Measurements from ENCODE around the gene MCM5. TPM values are rescaled to one million over a fixed set of nuclear protein-coding genes. Genes with fewer than 3 reads are reported as not detected.

MCM5 gene
- total and polyA plus RNA-seq, 2 of the 13 experiments (the other 11 are each of a cell fraction or from before 2014, with no cell fraction given): 40.2 to 93.5 TPM

DNA sequence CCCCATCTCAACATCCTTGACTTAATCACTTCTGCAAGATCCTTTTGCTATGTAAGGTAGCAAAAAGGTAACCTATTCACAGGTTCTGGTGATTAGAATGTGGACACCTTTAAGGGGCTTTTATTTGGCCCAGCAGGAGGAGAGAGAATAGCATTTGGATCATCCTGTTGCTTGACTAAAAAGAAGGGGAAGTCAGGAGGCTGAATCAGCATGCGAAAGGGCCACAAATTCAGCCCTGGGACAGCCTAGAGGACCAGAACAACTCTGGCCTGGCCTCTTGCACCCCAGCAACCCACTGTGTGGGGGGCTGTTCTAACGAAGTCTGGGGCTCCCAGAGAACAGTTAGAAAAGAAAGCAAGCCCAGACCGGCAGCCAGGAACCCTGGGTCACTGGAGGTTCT, 22.2 kb upstream of the MCM5 start:
- H3K9me3 ChIP-seq (ENCODE audit: low read length): no peaks in the 10 kb centered on the region
- FAIRE-seq (no peak), ATAC-seq (no peak), DNase-seq (ENCODE audit: low spot score) (no peak)
- peaks cover 87% of the 10 kb centered on the region for H3K4me1 ChIP-seq (ENCODE audit: insufficient read depth, low read length)
- POLR2A ChIA-PET: no interaction called here
- peaks cover 12% of the 10 kb centered on the region for H3K79me2 ChIP-seq (ENCODE audit: insufficient read depth, low read length)
- peak overlapping the region in 1 of 3 experiments; percentile 25; a peak in 1 of 6 replicates for H3K4me3 ChIP-seq (replicated peaks in 1 of 3; ENCODE audit: insufficient read depth in 1 of 3, low read depth in 2 of 3, low read length in 3 of 3)
- H3K9ac ChIP-seq (ENCODE audit: insufficient read depth, low read depth, low read length): no peak overlapping the region; the same call in 1 of the 2 replicates
- WGBS (ENCODE audit: low lambda C conversion rate): 88% methylated on average over 1 of the region's 3 CpGs
- H4K20me1 ChIP-seq (ENCODE audit: insufficient read depth, low read length): no peaks in the 10 kb centered on the region
- no peak overlapping the region for H2AFZ ChIP-seq (ENCODE audit: low read length)
- no peaks in the 10 kb centered on the region; a peak in 1 of 5 replicates for H3K27me3 ChIP-seq (ENCODE audit: control insufficient read depth in 1 of 2, insufficient read depth in 2 of 2, low read length in 2 of 2)
- CTCF ChIA-PET (ENCODE audit: low intra/inter-chr PET ratio, low total read pairs): no interaction called here
- peak overlapping the region; percentile 95 for H3K4me2 ChIP-seq (ENCODE audit: low read depth, low read length)
- no TSS peak for BruUV-seq (replicated peaks)
- in situ Hi-C loops (cut with HindIII; ENCODE audit: extremely low pct_ligation_motif_present, low pct_unique_long_range_greater_than_20kb): no loop called here
- H3K27ac ChIP-seq (ENCODE audit: extremely low read length, insufficient read depth, low read length): peak overlapping the region; percentile 76
- no peak for TF ChIP-seq RAD21 (CRISPR knock-in tag; IDR thresholded peaks at IDR 0.05)
- TF ChIP-seq, protein P1, sequence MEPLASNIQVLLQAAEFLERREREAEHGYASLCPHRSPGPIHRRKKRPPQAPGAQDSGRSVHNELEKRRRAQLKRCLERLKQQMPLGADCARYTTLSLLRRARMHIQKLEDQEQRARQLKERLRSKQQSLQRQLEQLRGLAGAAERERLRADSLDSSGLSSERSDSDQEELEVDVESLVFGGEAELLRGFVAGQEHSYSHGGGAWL (CRISPR knock-in tag; IDR thresholded peaks at IDR 0.05): no peak
- no peak for TF ChIP-seq ZKSCAN5 (CRISPR knock-in tag; IDR thresholded peaks at IDR 0.05)
- no peak for TF ChIP-seq ZNF354B (CRISPR knock-in tag; IDR thresholded peaks at IDR 0.05)
- TF ChIP-seq ZNF441 (CRISPR knock-in tag; IDR thresholded peaks at IDR 0.05; ENCODE audit: borderline replicate concordance): no peak
- no peak for TF ChIP-seq ZFAT (CRISPR knock-in tag; conservative IDR thresholded peaks at IDR 0.05)
- no peak for TF ChIP-seq EED (CRISPR knock-in tag; IDR thresholded peaks at IDR 0.05)
- TF ChIP-seq, protein P2, sequence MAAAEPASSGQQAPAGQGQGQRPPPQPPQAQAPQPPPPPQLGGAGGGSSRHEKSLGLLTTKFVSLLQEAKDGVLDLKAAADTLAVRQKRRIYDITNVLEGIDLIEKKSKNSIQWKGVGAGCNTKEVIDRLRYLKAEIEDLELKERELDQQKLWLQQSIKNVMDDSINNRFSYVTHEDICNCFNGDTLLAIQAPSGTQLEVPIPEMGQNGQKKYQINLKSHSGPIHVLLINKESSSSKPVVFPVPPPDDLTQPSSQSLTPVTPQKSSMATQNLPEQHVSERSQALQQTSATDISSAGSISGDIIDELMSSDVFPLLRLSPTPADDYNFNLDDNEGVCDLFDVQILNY (CRISPR knock-in tag; conservative IDR thresholded peaks at IDR 0.05): no peak
- no peak for TF ChIP-seq ZNF598 (CRISPR knock-in tag; IDR thresholded peaks at IDR 0.05; ENCODE audit: borderline replicate concordance)
- no peak for TF ChIP-seq BHLHE40 (IDR thresholded peaks at IDR 0.05; ENCODE audit: low read length)
- TF ChIP-seq MAFG (CRISPR knock-in tag; IDR thresholded peaks at IDR 0.05): no peak
- intact Hi-C loops (cut with micrococcal nuclease; ENCODE audit: unreplicated experiment): no loop called here
- H3K36me3 ChIP-seq (replicated peaks in 1 of 2; ENCODE audit: control insufficient read depth in 1 of 2, insufficient read depth in 2 of 2, low read length in 2 of 2): no peaks in the 10 kb centered on the region

Measured in HepG2 (cell line).